C4-2B (cell line): Measurements from ENCODE around the gene LYSMD2.

Source experiments
- H3K27ac ChIP-seq: fragments of 450-650 bp; 2 replicates; pipeline ENCODE4 v1.5.1; 2017
- CTCF ChIP-seq: fragments of 450-650 bp; conservative IDR thresholded peaks from 2 replicates; pipeline ENCODE4 v1.5.1; 2017; ENCODE audit warnings: mild to moderate bottlenecking
- ZFX ChIP-seq: fragments of 450-650 bp; IDR thresholded peaks from 2 replicates; pipeline ENCODE4 v1.6.1; 2017

The LYSMD2 gene

GRCh38 chr15:51718746-51719145, 18.7 kb downstream of the LYSMD2 start:
- no peak overlapping the region for H3K27ac ChIP-seq
- TF ChIP-seq CTCF: no peak
- no peak for TF ChIP-seq ZFX

GRCh38 chr15:51718219-51718618, 19.2 kb downstream of the LYSMD2 start:
- H3K27ac ChIP-seq: no peak overlapping the region
- TF ChIP-seq ZFX: no peak
- TF ChIP-seq CTCF: no peak

GRCh38 chr15:51714911-51715310, 22.5 kb downstream of the LYSMD2 start:
- no peak overlapping the region for H3K27ac ChIP-seq
- no peak for TF ChIP-seq ZFX
- TF ChIP-seq CTCF: no peak

GRCh38 chr15:51714162-51714561, 23.3 kb downstream of the LYSMD2 start:
- no peak overlapping the region for H3K27ac ChIP-seq
- TF ChIP-seq ZFX (no peak), CTCF (no peak)

GRCh38 chr15:51709031-51709430, 28.4 kb downstream of the LYSMD2 start:
- TF ChIP-seq CTCF (no peak), ZFX (no peak)
- no peak overlapping the region for H3K27ac ChIP-seq

DNA sequence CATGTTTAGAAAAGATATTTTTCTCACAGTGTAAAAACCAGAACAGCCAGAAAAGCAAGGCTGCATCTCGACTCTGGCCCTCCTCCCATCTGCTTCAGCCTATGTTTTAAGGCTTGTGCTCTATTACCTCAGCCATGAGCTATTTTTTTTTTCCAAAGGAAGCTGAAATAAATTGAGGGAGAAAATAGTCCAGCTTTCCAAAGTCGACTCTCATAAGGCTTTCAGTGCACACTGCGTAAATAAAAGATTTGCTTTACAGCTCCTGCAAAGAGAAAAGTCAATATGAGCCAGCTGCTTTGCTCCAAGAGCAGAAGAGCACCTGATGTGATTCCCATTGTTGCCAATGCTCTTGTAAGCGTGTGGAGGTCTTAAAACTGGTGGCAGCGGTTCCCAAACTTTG, 29.4 kb downstream of the LYSMD2 start:
- TF ChIP-seq ZFX: no peak
- TF ChIP-seq CTCF: no peak
- H3K27ac ChIP-seq: no peak overlapping the region

- TF ChIP-seq ZFX: no peak
- TF ChIP-seq CTCF: no peak
- H3K27ac ChIP-seq: no peak overlapping the region
Measured at GRCh38 chr15:51706926-51707608, 30.4 kb downstream of the LYSMD2 start.
